Kidney epithelial cell (primary cell): ENCODE data around the gene ISL1. TPM values are rescaled to one million over a fixed set of nuclear protein-coding genes. Genes with fewer than 3 reads are reported as not detected.

Experiments
- DNase-seq: peaks from one replicate; pipeline ENCODE4 v3.0.0-alpha.2; 2010; ENCODE audit warnings: low read depth
- H3K27me3 ChIP-seq: 2 replicates; pipeline ENCODE4 v1.6.0; 2011; ENCODE audit warnings: low read length; ENCODE audit not compliant: control insufficient read depth, insufficient read depth
- H3K36me3 ChIP-seq: 2 replicates; pipeline ENCODE4 v1.5.1; 2011; ENCODE audit warnings: low read length; ENCODE audit not compliant: control insufficient read depth, insufficient read depth
- H3K4me3 ChIP-seq: 2 replicates; pipeline ENCODE4 v1.5.1; 2011; ENCODE audit warnings: low read depth, mild to moderate bottlenecking, control low read depth, low read length
- CTCF ChIP-seq: IDR thresholded peaks from 2 replicates; pipeline ENCODE4 v1.5.1; 2011; ENCODE audit warnings: mild to moderate bottlenecking, moderate library complexity, low read length, control low read depth, inconsistent platforms; ENCODE audit not compliant: insufficient read depth, poor library complexity, severe bottlenecking
- total RNA-seq: library from RNA; depleted of rRNA; stranded (reverse); fragments of >200 nt; gene quantifications from 2 replicates; pipeline ENCODE4 v1.2.3, GENCODE V29; 2015

Gene ISL1
- total RNA-seq, 1 donor from 2014 or later, result 0.17 TPM

DNA sequence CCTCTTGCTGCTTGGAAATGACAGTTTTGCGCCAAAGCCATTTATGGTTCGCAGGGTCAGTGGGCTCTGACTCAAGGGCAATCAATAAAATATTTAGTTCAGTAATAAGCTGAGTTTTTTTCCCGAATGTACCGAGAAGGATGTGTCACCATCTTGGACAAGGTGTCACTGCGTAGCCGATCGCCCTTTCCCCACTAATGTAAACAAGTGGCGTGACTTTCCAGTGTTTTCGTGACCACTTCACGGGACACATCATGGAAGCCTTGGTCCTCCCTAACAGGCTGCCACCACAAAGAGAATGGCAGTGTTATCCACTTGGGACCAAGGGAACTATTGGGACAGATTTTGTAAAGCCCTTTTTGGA is 16.4 kb downstream of the ISL1 start:
- Histone ChIP-seq H3K27me3 (peaks cover 37% of the 10 kb centered on the region), H3K36me3 (no peaks in the 10 kb centered on the region), H3K4me3 (no peak overlapping the region)
- no peak for DNase-seq
- TF ChIP-seq CTCF, result no peak

DNA sequence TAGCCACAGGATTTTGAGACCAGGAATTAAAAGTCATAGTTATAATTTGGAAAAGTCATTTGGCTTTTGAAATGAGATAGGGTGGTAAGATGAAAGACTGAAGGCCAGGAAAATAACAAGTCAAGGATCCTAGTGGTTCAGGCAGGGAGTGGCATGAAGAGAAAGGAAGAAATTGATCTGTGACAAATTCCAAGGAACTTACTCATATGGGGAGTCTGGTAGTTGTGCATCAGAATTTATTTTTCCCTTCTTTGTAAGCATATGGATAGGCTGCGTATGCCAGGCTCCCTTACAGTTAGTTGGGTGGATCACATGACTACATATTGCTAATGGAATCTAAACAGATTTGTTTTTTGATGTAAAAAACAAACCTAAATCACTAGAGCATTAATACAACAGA is 21.0 kb downstream of the ISL1 start:
- H3K36me3 ChIP-seq, result no peaks in the 10 kb centered on the region
- H3K27me3 ChIP-seq, result peaks cover 11% of the 10 kb centered on the region
- no peak for DNase-seq
- no peak overlapping the region for H3K4me3 ChIP-seq
- no peak for TF ChIP-seq CTCF

GRCh38 chr5:51411921-51412325 is 28.7 kb downstream of the ISL1 start:
- H3K27me3 ChIP-seq, result no peaks in the 10 kb centered on the region
- H3K36me3 ChIP-seq, result no peaks in the 10 kb centered on the region
- no peak for DNase-seq
- H3K4me3 ChIP-seq, result no peak overlapping the region
- no peak for TF ChIP-seq CTCF

- DNase-seq, result no peak
- Histone ChIP-seq H3K36me3 (no peaks in the 10 kb centered on the region), H3K27me3 (no peaks in the 10 kb centered on the region), H3K4me3 (no peak overlapping the region)
- no peak for TF ChIP-seq CTCF
Observed at GRCh38 chr5:51414516-51414915, 31.3 kb downstream of the ISL1 start.

- no peak for TF ChIP-seq CTCF
- Histone ChIP-seq H3K4me3 (no peak overlapping the region), H3K36me3 (no peaks in the 10 kb centered on the region), H3K27me3 (no peaks in the 10 kb centered on the region)
- no peak for DNase-seq
Observed at GRCh38 chr5:51416149-51416548, 32.9 kb downstream of the ISL1 start.

DNA sequence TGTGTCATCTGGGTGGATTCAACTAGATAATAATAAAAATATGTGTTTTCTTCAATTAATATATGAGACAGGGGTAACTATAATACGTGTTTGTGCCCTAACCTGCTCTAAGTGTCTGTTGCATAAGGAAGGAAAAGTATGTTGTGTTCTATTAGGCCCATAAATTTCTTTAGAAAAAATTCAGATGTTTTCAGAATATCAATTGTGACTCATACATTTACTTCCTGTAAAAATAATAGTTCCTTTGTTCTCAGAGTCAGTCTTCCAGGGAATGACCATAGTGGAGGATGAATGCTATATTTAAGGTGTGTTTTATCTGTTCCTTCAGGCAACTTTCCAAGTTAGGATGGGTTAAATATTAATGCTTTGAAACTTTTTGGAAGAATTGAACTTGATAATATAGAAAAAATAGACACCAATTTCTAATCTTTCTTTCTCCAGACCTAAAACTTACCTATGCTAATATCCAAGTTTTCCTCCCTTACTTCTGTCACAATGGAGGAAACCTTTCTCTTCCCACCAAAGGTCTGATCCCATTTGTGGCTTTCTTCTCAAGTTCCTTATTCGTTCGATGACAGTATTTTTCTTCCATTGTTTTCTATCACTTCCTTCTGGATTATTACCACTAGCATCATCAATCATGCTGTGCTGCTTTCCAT is 49.9 kb downstream of the ISL1 start:
- Histone ChIP-seq H3K27me3 (no peaks in the 10 kb centered on the region), H3K4me3 (no peak overlapping the region), H3K36me3 (no peaks in the 10 kb centered on the region)
- DNase-seq, result no peak
- no peak for TF ChIP-seq CTCF
